GM12878 (cell line): Measurements from ENCODE around the gene PTPN21. TPM values are rescaled to one million over a fixed set of nuclear protein-coding genes. Genes with fewer than 3 reads are reported as not detected.

Experiments
- ATAC-seq: fragments of 200-7000 bp; cut with Tn5 transposase; 3 replicates; pipeline ENCODE4 v1.9.1; 2020; ENCODE audit warnings: mild to moderate bottlenecking, moderate library complexity
- BruUV-seq: library from RNA; stranded (reverse); fragments of 400-500 nt; replicated peaks from 2 replicates; lab custom pipeline; 2021; lab: Mats Ljungman, UMichigan
- CTCF ChIA-PET: fragments of 300-600 bp; sonication (Branson Sonifier 250); formaldehyde crosslinking; extraction: SDS; loops from one replicate; lab custom pipeline; 2021; ENCODE audit warnings: inconsistent platforms; lab: Yijun Ruan, JAX
- POLR2A ChIA-PET: fragments of 350-600 bp; formaldehyde crosslinking; extraction: SDS; loops from one replicate; lab custom pipeline; 2021; ENCODE audit warnings: inconsistent platforms; lab: Charles Lee
- RAD21 ChIA-PET: fragments of 300-600 bp; sonication (Branson Sonifier 250); formaldehyde crosslinking; loops from one replicate; lab custom pipeline; 2023; ENCODE audit warnings: antibody characterized with exemption; ENCODE audit not compliant: unreplicated experiment; lab: Charles Lee
- SMC1A ChIA-PET: fragments of 300-600 bp; sonication (Branson Sonifier 250); formaldehyde crosslinking; loops from one replicate; lab custom pipeline; 2023; ENCODE audit not compliant: unreplicated experiment, uncharacterized antibody; lab: Charles Lee
- DNase-seq: peaks from one replicate; pipeline ENCODE4 v3.0.0-alpha.2; 2011; ENCODE audit warnings: low read depth, low spot score
- FAIRE-seq: peaks from 3 replicates; lab custom pipeline; 2011; peaks lifted over from hg19 to GRCh38; lab: Jason Lieb, UNC
- H2AFZ ChIP-seq: 2 replicates; pipeline ENCODE4 v1.6.0; 2011; ENCODE audit warnings: low read depth, low read length, control low read depth; ENCODE audit not compliant: control insufficient read depth
- H3K27ac ChIP-seq: 2 replicates; pipeline ENCODE4 v1.5.1; 2011; ENCODE audit warnings: control low read depth; ENCODE audit not compliant: control insufficient read depth, insufficient read depth
- H3K27me3 ChIP-seq, 2 experiments: replicated peaks in 1 of 2; 2 replicates each; pipeline versions ENCODE4 v1.6.0 to v1.6.1; 2011; ENCODE audit warnings: low read length in 1 of 2; ENCODE audit not compliant: control insufficient read depth in 2 of 2, insufficient read depth in 2 of 2
- H3K36me3 ChIP-seq, 2 experiments: 2 replicates each; pipeline ENCODE4 v1.5.1; 2011; ENCODE audit warnings: low read length in 1 of 2; ENCODE audit not compliant: control insufficient read depth in 2 of 2, insufficient read depth in 2 of 2
- H3K4me1 ChIP-seq: 2 replicates; pipeline ENCODE4 v1.6.1; 2011; ENCODE audit warnings: mild to moderate bottlenecking, low read length, moderate library complexity, mixed read lengths; ENCODE audit not compliant: control insufficient read depth, insufficient read depth
- H3K4me2 ChIP-seq: 2 replicates; pipeline ENCODE4 v1.6.0; 2011; ENCODE audit warnings: control low read depth; ENCODE audit not compliant: control insufficient read depth, insufficient read depth
- H3K4me3 ChIP-seq: fragments of 200-600 bp; sonication (generic); 2 replicates; pipeline ENCODE4 v1.5.1; 2016
- H3K79me2 ChIP-seq: 2 replicates; pipeline ENCODE4 v1.6.0; 2011; ENCODE audit warnings: low read length; ENCODE audit not compliant: control insufficient read depth, insufficient read depth
- H3K9ac ChIP-seq: 2 replicates; pipeline ENCODE4 v1.8.0; 2011; ENCODE audit warnings: low read length, control low read depth, mixed read lengths; ENCODE audit not compliant: control insufficient read depth, insufficient read depth
- H3K9me3 ChIP-seq: replicated peaks from 3 replicates; pipeline ENCODE4 v1.5.1; 2011; ENCODE audit warnings: mild to moderate bottlenecking, low read length; ENCODE audit not compliant: control insufficient read depth, insufficient read depth
- H4K20me1 ChIP-seq: 2 replicates; pipeline ENCODE4 v1.6.0; 2011; ENCODE audit not compliant: control insufficient read depth, insufficient read depth
- CEBPB ChIP-seq, 2 experiments: fragments of 150-350 bp in 1 of 2; IDR thresholded peaks; 2 replicates each; pipeline ENCODE4 v1.6.1; 2012 to 2014; ENCODE audit warnings: low read depth in 2 of 2, low read length in 2 of 2, borderline replicate concordance in 1 of 2, inconsistent platforms in 1 of 2
- E2F8 ChIP-seq: fragments of 450-650 bp; IDR thresholded peaks from 2 replicates; pipeline ENCODE4 v1.6.1; 2018; ENCODE audit warnings: mild to moderate bottlenecking, low read depth, moderate library complexity; ENCODE audit not compliant: partially characterized antibody
- HDAC6 ChIP-seq: fragments of 200-600 bp; sonication (generic); IDR thresholded peaks from one replicate; pipeline ENCODE4 v1.8.0; 2017; ENCODE audit warnings: antibody characterized with exemption; ENCODE audit not compliant: unreplicated experiment
- PRDM15 ChIP-seq: fragments of 450-650 bp; formaldehyde crosslinking; IDR thresholded peaks from 2 replicates; pipeline ENCODE4 v1.4.0; 2020; ENCODE audit warnings: mild to moderate bottlenecking, moderate library complexity
- SPI1 ChIP-seq: IDR thresholded peaks from 2 replicates; pipeline ENCODE4 v1.6.1; 2011; ENCODE audit warnings: low read depth, mild to moderate bottlenecking, low read length, moderate library complexity, borderline replicate concordance; ENCODE audit not compliant: insufficient read depth
- ZBTB4 ChIP-seq: fragments of 450-650 bp; formaldehyde crosslinking; IDR thresholded peaks from 2 replicates; pipeline ENCODE4 v1.4.0; 2022; ENCODE audit warnings: mild to moderate bottlenecking, moderate library complexity
- WGBS: methylation state at CpG from one replicate; pipeline ENCODE4 v1.1.6; 2016; ENCODE audit warnings: low lambda C conversion rate; ENCODE audit not compliant: insufficient replicate concordance, insufficient coverage; ENCODE audit errors: missing lambda C conversion rate; 5-methylcytosine and 5-hydroxymethylcytosine counted together
- in situ Hi-C: fragments of 300-500 bp; cut with MboI; formaldehyde crosslinking; loops from 9 replicates; pipeline ENCODE4 v1.14.3; 2018; ENCODE audit warnings: mixed read lengths
- intact Hi-C: fragments of 100-400 bp; cut with micrococcal nuclease; formaldehyde crosslinking; loops from one replicate; pipeline ENCODE4 v1.14.2; 2022; ENCODE audit not compliant: unreplicated experiment
- polyA plus RNA-seq, 11 experiments: library from polyadenylated mRNA; depleted of rRNA in 4 of 11; unstranded in 6 of 11; stranded (reverse) in 5 of 11; fragments of >200 nt; fragmentation: Nextera tagmentation in 4 of 11; fragmentation: Illumina TruSeq in 1 of 11; extraction: Ambion mirVana in 4 of 11; extraction: Trizol in 1 of 11; gene quantifications; 1 replicate in 1 of 11; 2 replicates in 10 of 11; pipeline versions ENCODE4 v1.2.1 to v1.2.3, GENCODE V29; 2011 to 2016; ENCODE audit warnings: inconsistent platforms in 2 of 11, missing spikeins in 2 of 11, low read depth in 1 of 11
- total RNA-seq, 4 experiments: library from RNA; depleted of rRNA in 3 of 4; stranded (reverse); fragments of >200 nt in 3 of 4; fragmentation: Illumina TruSeq in 1 of 4; extraction: Trizol in 1 of 4; gene quantifications; 2 replicates each; pipeline versions ENCODE4 v1.2.1 to v1.2.3, GENCODE V29; 2013 to 2021

Gene PTPN21
- total and polyA plus RNA-seq, 10 of the 15 experiments (the other 5 are each of a cell fraction or from before 2014, with no cell fraction given): 0.01 to 0.23 (median 0.04) TPM; not detected in 3

- no TSS peak for BruUV-seq
- Histone ChIP-seq H3K36me3 (peaks cover 2 to 32% of the 10 kb centered on the region in 2 experiments; a peak in 3 of 4 replicates), H3K27me3 (no peaks in the 10 kb centered on the region), H3K79me2 (no peaks in the 10 kb centered on the region), H3K9ac (no peak overlapping the region), H4K20me1 (no peaks in the 10 kb centered on the region), H3K4me3 (no peak overlapping the region), H3K9me3 (peaks cover 6% of the 10 kb centered on the region), H3K4me1 (no peaks in the 10 kb centered on the region), H3K4me2 (no peak overlapping the region), H3K27ac (no peak overlapping the region), H2AFZ (no peak overlapping the region)
- ATAC-seq: no peak
- no peak for TF ChIP-seq CEBPB (IDR thresholded peaks at IDR 0.05; ENCODE audit: borderline replicate concordance in 1 of 2, low read depth in 2 of 2, low read length in 2 of 2)
- 99% methylated on average over 4 of the region's 4 CpGs for WGBS
- in situ Hi-C loops: no loop called here
- DNase-seq: no peak
- ChIA-PET SMC1A (no interaction called here), CTCF (no interaction called here), POLR2A (no interaction called here), RAD21 (no interaction called here)
- intact Hi-C loops: no loop called here
- no peak for FAIRE-seq
Measured at GRCh38 chr14:88572117-88572516, 17.3 kb upstream of the PTPN21 start.

GRCh38 chr14:88568196-88568595, 13.4 kb upstream of the PTPN21 start:
- H3K9ac ChIP-seq: no peak overlapping the region
- RAD21 ChIA-PET: no interaction called here
- in situ Hi-C loops (no loop called here), intact Hi-C loops (no loop called here)
- 55% methylated on average over 3 of the region's 3 CpGs for WGBS
- H3K27ac ChIP-seq: no peak overlapping the region
- BruUV-seq: no TSS peak
- no peaks in the 10 kb centered on the region for H3K27me3 ChIP-seq
- SMC1A ChIA-PET: no interaction called here
- no peak for ATAC-seq
- H3K4me2 ChIP-seq: no peak overlapping the region
- H4K20me1 ChIP-seq: no peaks in the 10 kb centered on the region
- peaks cover 14% of the 10 kb centered on the region for H3K79me2 ChIP-seq
- CTCF ChIA-PET: no interaction called here
- H3K4me3 ChIP-seq: no peak overlapping the region
- H3K4me1 ChIP-seq: no peaks in the 10 kb centered on the region
- no peak for DNase-seq
- FAIRE-seq: no peak
- H3K9me3 ChIP-seq: peaks cover 6% of the 10 kb centered on the region
- H2AFZ ChIP-seq: no peak overlapping the region
- POLR2A ChIA-PET: no interaction called here
- H3K36me3 ChIP-seq: peaks cover 0 to 17% of the 10 kb centered on the region in 2 experiments; a peak in 3 of 4 replicates
- TF ChIP-seq HDAC6 (no peak), SPI1 (no peak), E2F8 (no peak), ZBTB4 (CRISPR knock-in tag) (no peak), PRDM15 (CRISPR knock-in tag) (no peak)
